Measurements from ENCODE around the gene SLC16A12. TPM values are rescaled to one million over a fixed set of nuclear protein-coding genes. Genes with fewer than 3 reads are reported as not detected.

SLC16A12 gene
- total and polyA plus RNA-seq, 4 donors = 0.03 to 10.7 (median 0.94) TPM

DNA sequence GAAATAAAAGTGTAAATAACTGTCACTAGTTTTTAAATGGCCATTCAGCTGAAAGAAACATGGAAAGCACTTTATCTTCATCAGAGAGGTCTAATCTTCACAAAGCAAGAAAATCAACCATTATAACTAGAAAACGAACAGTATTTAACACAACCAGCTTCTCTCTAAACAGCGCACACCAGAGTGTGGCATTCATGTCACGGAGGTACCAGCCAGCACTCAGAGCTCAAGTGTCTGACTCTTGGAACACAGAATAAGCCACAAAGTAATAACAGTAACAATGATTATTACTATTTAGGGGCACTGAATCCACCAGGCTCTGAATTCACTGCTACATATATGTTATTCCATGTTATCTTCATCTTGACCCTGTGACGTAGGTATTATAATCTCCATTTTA lies 60.9 kb downstream of the SLC16A12 start:
- Histone ChIP-seq H3K9ac (ENCODE audit: low read depth in 1 of 2, low read length in 2 of 2) (peak overlapping the region in 1 of 2 donors; percentile 49), H3K9me3 (ENCODE audit: control insufficient read depth in 4 of 4, low read length in 3 of 4) (no peaks in the 10 kb centered on the region), H3K27ac (ENCODE audit: low read depth in 1 of 2, low read length in 2 of 2) (peak overlapping the region; percentile 72 to 84), H3K4me1 (ENCODE audit: control insufficient read depth in 4 of 4, insufficient read depth in 4 of 4, low read length in 3 of 4) (peaks cover 11 to 54% (median 48%) of the 10 kb centered on the region in 4 donors), H3K4me3 (ENCODE audit: low read depth in 1 of 3, low read length in 3 of 3) (no peak overlapping the region), H3K36me3 (ENCODE audit: control insufficient read depth in 4 of 4, insufficient read depth in 3 of 4, low read depth in 1 of 4, low read length in 3 of 4) (no peaks in the 10 kb centered on the region), H3K27me3 (ENCODE audit: control insufficient read depth in 4 of 4, insufficient read depth in 4 of 4, low read length in 3 of 4) (no peaks in the 10 kb centered on the region)
- WGBS = 94% methylated on average over 4 of the region's 4 CpGs
- no peak for DNase-seq (ENCODE audit: low spot score)
- TF ChIP-seq YY1 (IDR thresholded peaks at IDR 0.05) (no peak), HNF4A (conservative IDR thresholded peaks at IDR 0.05) (no peak), RAD21 (IDR thresholded peaks at IDR 0.05) (no peak), HNF4G (IDR thresholded peaks at IDR 0.05) (no peak), NR2F2 (IDR thresholded peaks at IDR 0.05) (no peak), FOXA1 (IDR thresholded peaks at IDR 0.05) (no peak), FOXA2 (IDR thresholded peaks at IDR 0.05) (no peak), RXRA (IDR thresholded peaks at IDR 0.05) (no peak), SP1 (IDR thresholded peaks at IDR 0.05) (no peak), GABPA (IDR thresholded peaks at IDR 0.05 in 1 of 2, conservative IDR thresholded peaks at IDR 0.05 in 1 of 2) (no peak)
- TF ChIP-seq, protein P1, sequence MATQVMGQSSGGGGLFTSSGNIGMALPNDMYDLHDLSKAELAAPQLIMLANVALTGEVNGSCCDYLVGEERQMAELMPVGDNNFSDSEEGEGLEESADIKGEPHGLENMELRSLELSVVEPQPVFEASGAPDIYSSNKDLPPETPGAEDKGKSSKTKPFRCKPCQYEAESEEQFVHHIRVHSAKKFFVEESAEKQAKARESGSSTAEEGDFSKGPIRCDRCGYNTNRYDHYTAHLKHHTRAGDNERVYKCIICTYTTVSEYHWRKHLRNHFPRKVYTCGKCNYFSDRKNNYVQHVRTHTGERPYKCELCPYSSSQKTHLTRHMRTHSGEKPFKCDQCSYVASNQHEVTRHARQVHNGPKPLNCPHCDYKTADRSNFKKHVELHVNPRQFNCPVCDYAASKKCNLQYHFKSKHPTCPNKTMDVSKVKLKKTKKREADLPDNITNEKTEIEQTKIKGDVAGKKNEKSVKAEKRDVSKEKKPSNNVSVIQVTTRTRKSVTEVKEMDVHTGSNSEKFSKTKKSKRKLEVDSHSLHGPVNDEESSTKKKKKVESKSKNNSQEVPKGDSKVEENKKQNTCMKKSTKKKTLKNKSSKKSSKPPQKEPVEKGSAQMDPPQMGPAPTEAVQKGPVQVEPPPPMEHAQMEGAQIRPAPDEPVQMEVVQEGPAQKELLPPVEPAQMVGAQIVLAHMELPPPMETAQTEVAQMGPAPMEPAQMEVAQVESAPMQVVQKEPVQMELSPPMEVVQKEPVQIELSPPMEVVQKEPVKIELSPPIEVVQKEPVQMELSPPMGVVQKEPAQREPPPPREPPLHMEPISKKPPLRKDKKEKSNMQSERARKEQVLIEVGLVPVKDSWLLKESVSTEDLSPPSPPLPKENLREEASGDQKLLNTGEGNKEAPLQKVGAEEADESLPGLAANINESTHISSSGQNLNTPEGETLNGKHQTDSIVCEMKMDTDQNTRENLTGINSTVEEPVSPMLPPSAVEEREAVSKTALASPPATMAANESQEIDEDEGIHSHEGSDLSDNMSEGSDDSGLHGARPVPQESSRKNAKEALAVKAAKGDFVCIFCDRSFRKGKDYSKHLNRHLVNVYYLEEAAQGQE (IDR thresholded peaks at IDR 0.05) = no peak
- TF ChIP-seq, protein P2, sequence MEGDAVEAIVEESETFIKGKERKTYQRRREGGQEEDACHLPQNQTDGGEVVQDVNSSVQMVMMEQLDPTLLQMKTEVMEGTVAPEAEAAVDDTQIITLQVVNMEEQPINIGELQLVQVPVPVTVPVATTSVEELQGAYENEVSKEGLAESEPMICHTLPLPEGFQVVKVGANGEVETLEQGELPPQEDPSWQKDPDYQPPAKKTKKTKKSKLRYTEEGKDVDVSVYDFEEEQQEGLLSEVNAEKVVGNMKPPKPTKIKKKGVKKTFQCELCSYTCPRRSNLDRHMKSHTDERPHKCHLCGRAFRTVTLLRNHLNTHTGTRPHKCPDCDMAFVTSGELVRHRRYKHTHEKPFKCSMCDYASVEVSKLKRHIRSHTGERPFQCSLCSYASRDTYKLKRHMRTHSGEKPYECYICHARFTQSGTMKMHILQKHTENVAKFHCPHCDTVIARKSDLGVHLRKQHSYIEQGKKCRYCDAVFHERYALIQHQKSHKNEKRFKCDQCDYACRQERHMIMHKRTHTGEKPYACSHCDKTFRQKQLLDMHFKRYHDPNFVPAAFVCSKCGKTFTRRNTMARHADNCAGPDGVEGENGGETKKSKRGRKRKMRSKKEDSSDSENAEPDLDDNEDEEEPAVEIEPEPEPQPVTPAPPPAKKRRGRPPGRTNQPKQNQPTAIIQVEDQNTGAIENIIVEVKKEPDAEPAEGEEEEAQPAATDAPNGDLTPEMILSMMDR (IDR thresholded peaks at IDR 0.05; ENCODE audit: low read depth, low read length, missing input control) = no peak
- TF ChIP-seq, protein P3, sequence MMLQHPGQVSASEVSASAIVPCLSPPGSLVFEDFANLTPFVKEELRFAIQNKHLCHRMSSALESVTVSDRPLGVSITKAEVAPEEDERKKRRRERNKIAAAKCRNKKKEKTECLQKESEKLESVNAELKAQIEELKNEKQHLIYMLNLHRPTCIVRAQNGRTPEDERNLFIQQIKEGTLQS (IDR thresholded peaks at IDR 0.05) = no peak
- TF ChIP-seq, protein P4, sequence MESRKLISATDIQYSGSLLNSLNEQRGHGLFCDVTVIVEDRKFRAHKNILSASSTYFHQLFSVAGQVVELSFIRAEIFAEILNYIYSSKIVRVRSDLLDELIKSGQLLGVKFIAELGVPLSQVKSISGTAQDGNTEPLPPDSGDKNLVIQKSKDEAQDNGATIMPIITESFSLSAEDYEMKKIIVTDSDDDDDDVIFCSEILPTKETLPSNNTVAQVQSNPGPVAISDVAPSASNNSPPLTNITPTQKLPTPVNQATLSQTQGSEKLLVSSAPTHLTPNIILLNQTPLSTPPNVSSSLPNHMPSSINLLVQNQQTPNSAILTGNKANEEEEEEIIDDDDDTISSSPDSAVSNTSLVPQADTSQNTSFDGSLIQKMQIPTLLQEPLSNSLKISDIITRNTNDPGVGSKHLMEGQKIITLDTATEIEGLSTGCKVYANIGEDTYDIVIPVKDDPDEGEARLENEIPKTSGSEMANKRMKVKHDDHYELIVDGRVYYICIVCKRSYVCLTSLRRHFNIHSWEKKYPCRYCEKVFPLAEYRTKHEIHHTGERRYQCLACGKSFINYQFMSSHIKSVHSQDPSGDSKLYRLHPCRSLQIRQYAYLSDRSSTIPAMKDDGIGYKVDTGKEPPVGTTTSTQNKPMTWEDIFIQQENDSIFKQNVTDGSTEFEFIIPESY (IDR thresholded peaks at IDR 0.05) = no peak
- TF ChIP-seq, protein P5, sequence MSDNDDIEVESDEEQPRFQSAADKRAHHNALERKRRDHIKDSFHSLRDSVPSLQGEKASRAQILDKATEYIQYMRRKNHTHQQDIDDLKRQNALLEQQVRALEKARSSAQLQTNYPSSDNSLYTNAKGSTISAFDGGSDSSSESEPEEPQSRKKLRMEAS (IDR thresholded peaks at IDR 0.05) = no peak

All from liver (tissue), 9 donors.